Right lobe of liver (tissue), 4 donors: Measurements from ENCODE around the gene REXO4.
A peak's percentile ranks its signal among the peaks of the same experiment; 100 is the strongest.

Source experiments
- POLR2A ChIP-seq: fragments of 450-650 bp; IDR thresholded peaks from one replicate; pipeline ENCODE4 v1.6.1; 2017; ENCODE audit warnings: antibody characterized with exemption, mild to moderate bottlenecking
- TF ChIP-seq, protein P1 (sequence below), 4 donors: fragments of 200-600 bp in 3 of 4; fragments of 450-650 bp in 1 of 4; IDR thresholded peaks; one replicate each; pipeline versions ENCODE4 v1.5.1 to v1.8.0; 2016 to 2022; ENCODE audit warnings: antibody characterized with exemption in 4 of 4, mild to moderate bottlenecking in 2 of 4
- donor health status: DM: no; HTN: no; CAD: no.
- donor health status: DM: no; HTN: no; CAD: no.
- donor health status: DM: no; HTN: yes; CAD: no.

DNA sequence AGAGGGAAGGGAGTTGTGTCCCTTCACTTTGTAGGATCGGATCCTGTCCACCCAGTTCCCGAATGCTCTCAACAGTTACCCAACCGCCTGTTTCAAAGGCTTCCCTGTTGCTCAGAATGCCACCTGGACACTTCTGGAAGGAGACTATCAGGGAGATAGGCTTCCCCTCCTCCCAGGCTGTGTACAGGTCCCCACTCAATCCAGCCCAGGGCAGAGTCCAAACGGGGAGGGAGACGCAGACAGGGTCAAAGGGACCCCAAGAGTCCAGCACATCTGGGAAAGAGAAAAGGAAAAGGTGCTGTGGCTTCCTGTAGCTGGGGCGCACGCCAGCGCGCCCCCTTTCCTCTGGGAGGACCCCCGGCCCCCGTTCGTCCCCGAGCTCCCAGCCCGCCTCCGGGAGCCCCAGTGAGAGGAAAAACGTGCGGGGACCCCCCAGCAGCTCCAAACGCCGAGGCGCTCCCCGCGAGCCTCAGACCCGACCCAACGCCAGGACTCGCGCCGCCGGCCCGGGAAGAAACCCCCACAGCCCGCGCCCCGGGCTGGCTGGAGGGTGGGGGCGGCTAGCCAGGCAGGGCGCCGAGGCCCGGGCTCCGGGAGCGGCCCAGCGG, 42.6 kb downstream of the REXO4 start:
- TF ChIP-seq, protein P1, sequence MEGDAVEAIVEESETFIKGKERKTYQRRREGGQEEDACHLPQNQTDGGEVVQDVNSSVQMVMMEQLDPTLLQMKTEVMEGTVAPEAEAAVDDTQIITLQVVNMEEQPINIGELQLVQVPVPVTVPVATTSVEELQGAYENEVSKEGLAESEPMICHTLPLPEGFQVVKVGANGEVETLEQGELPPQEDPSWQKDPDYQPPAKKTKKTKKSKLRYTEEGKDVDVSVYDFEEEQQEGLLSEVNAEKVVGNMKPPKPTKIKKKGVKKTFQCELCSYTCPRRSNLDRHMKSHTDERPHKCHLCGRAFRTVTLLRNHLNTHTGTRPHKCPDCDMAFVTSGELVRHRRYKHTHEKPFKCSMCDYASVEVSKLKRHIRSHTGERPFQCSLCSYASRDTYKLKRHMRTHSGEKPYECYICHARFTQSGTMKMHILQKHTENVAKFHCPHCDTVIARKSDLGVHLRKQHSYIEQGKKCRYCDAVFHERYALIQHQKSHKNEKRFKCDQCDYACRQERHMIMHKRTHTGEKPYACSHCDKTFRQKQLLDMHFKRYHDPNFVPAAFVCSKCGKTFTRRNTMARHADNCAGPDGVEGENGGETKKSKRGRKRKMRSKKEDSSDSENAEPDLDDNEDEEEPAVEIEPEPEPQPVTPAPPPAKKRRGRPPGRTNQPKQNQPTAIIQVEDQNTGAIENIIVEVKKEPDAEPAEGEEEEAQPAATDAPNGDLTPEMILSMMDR (IDR thresholded peaks at IDR 0.05): no peak
- peak; percentile 26 for TF ChIP-seq POLR2A
